K562 (cell line): ENCODE results near the gene DNAH1. TPM values are rescaled to one million over a fixed set of nuclear protein-coding genes. Genes with fewer than 3 reads are reported as not detected.
A peak's percentile ranks its signal among the peaks of the same experiment; 100 is the strongest.

Experiments
- ATAC-seq: fragments of 200-7000 bp; cut with Tn5 transposase; 3 replicates; pipeline ENCODE4 v1.9.1; 2020; ENCODE audit warnings: moderate library complexity
- BruUV-seq: library from RNA; stranded (reverse); fragments of 400-500 nt; replicated peaks from 2 replicates; lab custom pipeline; 2021; lab: Mats Ljungman, UMichigan
- CTCF ChIA-PET: fragments of 300-600 bp; formaldehyde crosslinking; extraction: SDS; loops from one replicate; lab custom pipeline; 2021; ENCODE audit warnings: low intra/inter-chr PET ratio; lab: Yijun Ruan, JAX
- POLR2A ChIA-PET: fragments of 300-600, 350-650 bp; sonication (Branson Sonifier 250); formaldehyde crosslinking; extraction: SDS; loops from one replicate; lab custom pipeline; 2021; ENCODE audit warnings: antibody characterized with exemption, inconsistent platforms; lab: Yijun Ruan, JAX
- DNase-seq, 4 experiments: peaks; one replicate each; pipeline versions ENCODE4 v3.0.0 to v3.0.0-alpha.2; 2011 to 2018; ENCODE audit warnings: low spot score in 3 of 4, mixed read lengths in 3 of 4; ENCODE audit errors: extremely low read depth in 1 of 4
- FAIRE-seq: peaks from 2 replicates; lab custom pipeline; 2011; peaks lifted over from hg19 to GRCh38; lab: Jason Lieb, UNC
- H2AFZ ChIP-seq: 2 replicates; pipeline ENCODE4 v1.6.0; 2011; ENCODE audit warnings: low read depth, low read length, control low read depth, inconsistent platforms
- H3K27ac ChIP-seq: fragments of 200-600 bp; 3 replicates; pipeline ENCODE4 v1.8.0; 2011; ENCODE audit warnings: low read depth, mild to moderate bottlenecking, control low read depth, inconsistent platforms, low read length, moderate library complexity, mixed read lengths; ENCODE audit errors: extremely low read depth
- H3K27me3 ChIP-seq, 2 experiments: fragments of 300-600 bp in 1 of 2; 2 replicates in 1 of 2; 3 replicates in 1 of 2; pipeline versions ENCODE4 v1.6.0 to v1.8.0; 2011; ENCODE audit warnings: inconsistent platforms in 2 of 2, low read length in 2 of 2, mild to moderate bottlenecking in 1 of 2, mixed read lengths in 1 of 2, moderate library complexity in 1 of 2; ENCODE audit not compliant: control insufficient read depth in 2 of 2, insufficient read depth in 2 of 2
- H3K36me3 ChIP-seq: fragments of 300-600 bp; 3 replicates; pipeline ENCODE4 v1.8.0; 2011; ENCODE audit warnings: mild to moderate bottlenecking, low read length, inconsistent platforms; ENCODE audit not compliant: control insufficient read depth, insufficient read depth
- H3K4me1 ChIP-seq, 2 experiments: fragments of 200-600 bp in 1 of 2; replicated peaks in 1 of 2; 2 replicates in 1 of 2; 3 replicates in 1 of 2; pipeline versions ENCODE4 v1.5.1 to v1.8.0; 2011; ENCODE audit warnings: inconsistent platforms in 2 of 2, low read length in 2 of 2, mild to moderate bottlenecking in 1 of 2, mixed read lengths in 1 of 2, moderate library complexity in 1 of 2; ENCODE audit not compliant: control insufficient read depth in 2 of 2, insufficient read depth in 2 of 2
- H3K4me2 ChIP-seq: 2 replicates; pipeline ENCODE4 v1.6.1; 2011; ENCODE audit warnings: low read length, control low read depth, inconsistent platforms, mixed read lengths; ENCODE audit not compliant: insufficient read depth
- H3K4me3 ChIP-seq: fragments of 200-600 bp; sonication (generic), shearing (Covaris generic); 2 replicates; pipeline ENCODE4 v1.5.1; 2016; ENCODE audit warnings: control low read depth, inconsistent platforms
- H3K79me2 ChIP-seq: fragments of 200-600 bp; 3 replicates; pipeline ENCODE4 v1.8.0; 2011; ENCODE audit warnings: low read length, inconsistent platforms; ENCODE audit not compliant: control insufficient read depth, insufficient read depth
- H3K9ac ChIP-seq, 2 experiments: 2 replicates each; pipeline versions ENCODE4 v1.6.0 to v1.6.1; 2011; ENCODE audit warnings: low read depth in 2 of 2, low read length in 2 of 2, control low read depth in 1 of 2, inconsistent platforms in 1 of 2, mild to moderate bottlenecking in 1 of 2, mixed read lengths in 1 of 2; ENCODE audit not compliant: insufficient read depth in 1 of 2
- H3K9me1 ChIP-seq: one replicate; pipeline ENCODE4 v1.6.0; 2011; ENCODE audit warnings: inconsistent platforms, mild to moderate bottlenecking, low read length, moderate library complexity; ENCODE audit not compliant: control insufficient read depth, insufficient read depth
- H3K9me3 ChIP-seq: replicated peaks from 2 replicates; pipeline ENCODE4 v1.5.1; 2011; ENCODE audit warnings: low read depth, low read length, inconsistent platforms; ENCODE audit not compliant: control insufficient read depth, insufficient read depth
- H4K20me1 ChIP-seq: replicated peaks from 2 replicates; pipeline ENCODE4 v1.6.1; 2011; ENCODE audit warnings: low read length, inconsistent platforms, mixed read lengths; ENCODE audit not compliant: control insufficient read depth, insufficient read depth
- CHD4 ChIP-seq: fragments of 200-600 bp; sonication (generic); IDR thresholded peaks from 3 replicates; pipeline ENCODE4 v1.6.1; 2012; ENCODE audit warnings: low read depth, mild to moderate bottlenecking, mixed read lengths, low read length, inconsistent platforms; ENCODE audit not compliant: insufficient read depth, insufficient replicate concordance, poor library complexity, severe bottlenecking
- FOXP4 ChIP-seq: sonication (generic); formaldehyde crosslinking; IDR thresholded peaks from 2 replicates; pipeline ENCODE4 v1.8.0; 2022; ENCODE audit warnings: mild to moderate bottlenecking, missing genetic modification reagents, borderline replicate concordance
- HNRNPUL1 ChIP-seq: fragments of 200-400 bp; formaldehyde crosslinking; IDR thresholded peaks from 2 replicates; pipeline ENCODE4 v1.6.1; 2017; ENCODE audit warnings: low read length
- NR4A1 ChIP-seq, 2 experiments: fragments of 250-450 bp in 1 of 2; fragments of 450-650 bp in 1 of 2; sonication (Bioruptor Pico) in 1 of 2; IDR thresholded peaks; 2 replicates each; pipeline versions ENCODE4 v1.4.0 to v1.6.1; 2016 to 2020; ENCODE audit warnings: mild to moderate bottlenecking in 2 of 2, missing compliant biosample characterization in 1 of 2, missing genetic modification characterization in 1 of 2, moderate library complexity in 1 of 2
- RBM25 ChIP-seq: fragments of 200-400 bp; formaldehyde crosslinking; IDR thresholded peaks from 2 replicates; pipeline ENCODE4 v1.6.1; 2018; ENCODE audit warnings: low read length, low read depth, moderate library complexity; ENCODE audit not compliant: severe bottlenecking
- SAFB ChIP-seq: fragments of 200-400 bp; formaldehyde crosslinking; IDR thresholded peaks from 2 replicates; pipeline ENCODE4 v1.6.1; 2017; ENCODE audit warnings: low read depth, low read length, borderline replicate concordance
- SNAPC5 ChIP-seq: fragments of 250-450 bp; sonication (Bioruptor Pico); IDR thresholded peaks from 2 replicates; pipeline ENCODE4 v1.8.0; 2021; ENCODE audit warnings: moderate library complexity, mild to moderate bottlenecking, inconsistent platforms
- TCF3 ChIP-seq: sonication (generic); formaldehyde crosslinking; IDR thresholded peaks from 2 replicates; pipeline ENCODE4 v1.4.0; 2020; ENCODE audit warnings: mild to moderate bottlenecking, missing genetic modification reagents
- TSC22D4 ChIP-seq: fragments of 450-650 bp; IDR thresholded peaks from 2 replicates; pipeline ENCODE4 v1.6.1; 2016; ENCODE audit warnings: missing genetic modification characterization, missing biosample characterization, control low read depth
- ZNF707 ChIP-seq: fragments of 250-450 bp; sonication (Bioruptor Pico); conservative IDR thresholded peaks from 2 replicates; pipeline ENCODE4 v1.8.0; 2022; ENCODE audit warnings: inconsistent platforms, mild to moderate bottlenecking, moderate library complexity
- WGBS: fragments of 100-300 bp; shearing (Covaris generic); methylation state at CpG from one replicate; pipeline ENCODE4 v1.1.6; 2016; ENCODE audit warnings: low coverage, mixed read lengths; ENCODE audit not compliant: insufficient coverage; ENCODE audit errors: missing lambda C conversion rate; 5-methylcytosine and 5-hydroxymethylcytosine counted together
- in situ Hi-C: fragments of 300-500 bp; cut with MboI; formaldehyde crosslinking; loops from 4 replicates; pipeline ENCODE4 v1.15.0; 2018; ENCODE audit warnings: inconsistent platforms, mixed read lengths
- intact Hi-C: fragments of 100-400 bp; cut with micrococcal nuclease; formaldehyde crosslinking; loops from 2 replicates; pipeline ENCODE4 v1.14.2; 2022
- polyA plus RNA-seq, 8 experiments: library from polyadenylated mRNA; depleted of rRNA in 4 of 8; stranded (reverse) in 5 of 8; unstranded in 3 of 8; fragments of >200 nt; fragmentation: Nextera tagmentation in 2 of 8; fragmentation: Illumina TruSeq in 1 of 8; extraction: Ambion mirVana in 2 of 8; extraction: Trizol in 1 of 8; gene quantifications; 2 replicates each; pipeline versions ENCODE4 v1.2.1 to v1.2.3, GENCODE V29; 2011 to 2014; ENCODE audit warnings: inconsistent platforms in 1 of 8, missing spikeins in 1 of 8
- total RNA-seq, 7 experiments: library from RNA; depleted of rRNA in 6 of 7; stranded (reverse); fragments of >200 nt in 6 of 7; fragmentation: Illumina TruSeq in 2 of 7; extraction: Trizol in 2 of 7; gene quantifications; 2 replicates each; pipeline versions ENCODE4 v1.2.1 to v1.2.3, GENCODE V29; 2011 to 2021; ENCODE audit warnings: low replicate concordance in 1 of 7

The DNAH1 gene
- total and polyA plus RNA-seq, 9 of the 15 experiments (the other 6 are each of a cell fraction or from before 2014, with no cell fraction given): 0.04 to 0.84 (median 0.50) TPM

DNA sequence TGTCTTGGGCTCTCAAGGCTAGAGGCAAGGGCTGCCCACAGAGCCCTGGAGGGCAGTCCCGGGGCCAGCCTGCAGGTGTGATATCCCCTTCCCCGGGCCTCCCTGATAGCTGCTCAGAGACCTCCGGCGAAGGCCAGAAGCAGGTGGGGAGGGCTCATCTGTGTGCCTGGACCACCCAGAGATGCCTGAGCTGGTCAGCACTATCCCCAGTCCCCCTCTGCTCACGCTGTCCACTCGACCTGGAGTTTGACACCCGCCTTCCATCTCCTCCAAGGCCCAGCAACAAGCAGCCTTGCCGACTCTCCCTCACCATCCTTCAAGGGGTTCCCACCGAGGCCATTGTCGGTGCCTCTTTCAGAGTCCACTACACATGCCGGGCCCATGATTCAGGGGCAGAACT lies 39.4 kb downstream of the DNAH1 start:
- ATAC-seq: peak; percentile 32; the same call in 2 of the 3 replicates
- no peaks in the 10 kb centered on the region for H3K9me1 ChIP-seq
- CTCF ChIA-PET: no interaction called here
- no peak for TF ChIP-seq TSC22D4 (tag)
- no peak for TF ChIP-seq CHD4
- TF ChIP-seq SNAPC5 (CRISPR knock-in tag): no peak
- TF ChIP-seq FOXP4 (CRISPR knock-in tag): no peak
- TF ChIP-seq TCF3 (CRISPR knock-in tag): no peak
- TF ChIP-seq HNRNPUL1: no peak
- no peak for TF ChIP-seq SAFB
- TF ChIP-seq NR4A1 (CRISPR knock-in tag; IDR thresholded peaks at IDR 0.05): no peak
- TF ChIP-seq NR4A1 (tag; IDR thresholded peaks at IDR 0.05): no peak
- TF ChIP-seq RBM25: no peak
- no peak for TF ChIP-seq ZNF707 (CRISPR knock-in tag)

More for the DNA sequence above, 39.4 kb downstream of the DNAH1 start:
- BruUV-seq: no TSS peak
- H3K4me2 ChIP-seq: no peak overlapping the region
- 25% methylated on average over 8 of the region's 11 CpGs for WGBS
- H3K4me3 ChIP-seq: no peak overlapping the region
- intact Hi-C loops: no loop called here
- no peak for DNase-seq
- no peaks in the 10 kb centered on the region for H3K9me3 ChIP-seq
- in situ Hi-C loops: no loop called here
- peaks cover 0 to 12% of the 10 kb centered on the region in 2 experiments; a peak in 2 of 5 replicates for H3K4me1 ChIP-seq
- H2AFZ ChIP-seq: no peak overlapping the region
- no peak for FAIRE-seq
- H3K27me3 ChIP-seq: no peaks in the 10 kb centered on the region; a peak in 1 of 5 replicates
- no peak overlapping the region for H3K9ac ChIP-seq
- H3K36me3 ChIP-seq: no peaks in the 10 kb centered on the region
- no peaks in the 10 kb centered on the region for H3K79me2 ChIP-seq
- no peaks in the 10 kb centered on the region for H4K20me1 ChIP-seq
- POLR2A ChIA-PET: interaction anchor here (0.7 to 1.0 kb wide), 4 partner anchors 12 to 59 kb away, joined by 3 read pairs; no protein-coding TSS in a partner anchor
- no peak overlapping the region for H3K27ac ChIP-seq
